Anterior cingulate cortex (tissue), 58 donors: ENCODE results near the gene SPPL2C.

Experiments used
- DNase-seq, 58 donors: peaks; one replicate each; lab custom pipeline; 2025; lab: John Stamatoyannopoulos, UW

The SPPL2C gene

GRCh38 chr17:45870342-45870974, 25.8 kb downstream of the SPPL2C start:
- DNase-seq: no peak

DNA sequence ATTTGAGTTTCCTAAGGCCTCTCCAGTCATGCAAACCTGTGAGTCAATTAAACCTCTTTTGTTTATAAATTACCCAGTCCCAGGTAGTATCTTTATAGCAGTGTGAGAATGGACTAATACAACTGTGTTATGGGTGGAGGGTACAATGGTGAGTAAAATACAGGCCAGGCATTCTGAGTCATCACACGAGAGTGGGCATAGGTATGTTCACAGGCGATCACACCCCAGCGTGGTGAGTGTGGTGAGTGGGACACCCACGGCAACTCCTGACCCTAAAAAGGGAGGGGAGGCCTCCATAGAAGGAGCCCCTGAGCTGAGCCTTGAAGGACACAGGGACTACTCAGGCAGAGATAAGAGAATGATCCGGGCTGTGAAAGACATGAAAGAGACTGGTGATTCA, 27.0 kb downstream of the SPPL2C start:
- DNase-seq: no peak

GRCh38 chr17:45873728-45874127, 29.0 kb downstream of the SPPL2C start:
- no peak for DNase-seq

GRCh38 chr17:45874151-45874550, 29.5 kb downstream of the SPPL2C start:
- DNase-seq: no peak

DNA sequence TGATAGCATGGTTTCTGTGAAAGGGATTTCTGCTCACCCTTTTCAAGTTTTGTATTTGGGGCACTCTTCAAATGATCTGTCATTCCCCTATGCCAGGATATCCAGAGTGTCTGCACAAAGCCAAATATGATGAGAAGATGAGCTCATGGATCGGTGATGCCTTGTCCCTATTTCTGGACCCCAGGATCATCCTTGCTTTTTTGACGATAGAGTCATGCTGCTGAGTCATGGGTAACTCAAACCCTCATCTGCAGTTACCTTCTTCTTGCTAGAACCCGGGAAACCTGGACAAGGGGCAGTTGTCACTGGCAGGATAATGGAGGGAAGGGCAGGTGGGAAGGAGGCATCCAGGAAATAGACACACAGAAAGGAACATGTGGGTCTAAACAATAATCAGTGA, 31.9 kb downstream of the SPPL2C start:
- no peak for DNase-seq

- DNase-seq: no peak
Measured at GRCh38 chr17:45877467-45877866, 32.8 kb downstream of the SPPL2C start.

DNA sequence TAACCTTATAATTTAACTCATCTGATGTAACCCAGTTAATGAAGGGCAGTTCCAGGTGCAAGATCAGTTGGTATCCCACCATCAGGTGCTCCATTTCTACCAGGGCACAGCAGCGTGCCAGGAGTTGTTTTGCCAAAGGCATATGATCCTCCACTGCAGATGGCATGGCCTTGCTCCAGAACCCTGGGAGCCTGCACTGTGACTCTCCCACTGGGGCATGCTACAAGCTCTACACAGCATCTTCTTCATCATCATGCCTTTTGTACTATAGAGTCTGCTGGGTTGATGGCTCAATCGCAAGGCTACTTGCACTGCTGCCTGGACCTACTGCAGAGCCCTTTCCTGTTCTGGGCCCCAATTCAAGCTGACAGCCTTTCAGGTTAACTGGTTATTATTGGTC, 38.4 kb downstream of the SPPL2C start:
- DNase-seq: no peak

- DNase-seq: no peak
Measured at GRCh38 chr17:45886852-45887251, 42.2 kb downstream of the SPPL2C start.

DNA sequence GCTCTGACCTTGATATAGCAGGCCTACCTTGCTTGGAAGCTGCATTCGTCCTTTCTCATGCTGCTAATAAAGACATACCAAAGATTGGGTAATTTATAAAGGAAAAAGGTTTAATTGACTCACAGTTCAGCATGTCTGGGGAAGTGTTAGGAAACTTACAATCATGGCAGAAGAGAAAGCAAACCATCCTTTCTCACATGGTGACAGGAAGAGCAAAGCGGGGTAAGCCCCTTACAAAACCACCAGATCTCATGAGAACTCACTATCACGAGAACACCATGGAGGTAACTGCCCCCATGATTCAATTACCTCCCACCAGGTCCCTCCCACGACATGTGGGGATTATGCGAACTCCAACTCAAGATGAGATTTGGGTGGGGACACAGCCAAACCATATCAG, 43.7 kb downstream of the SPPL2C start:
- no peak for DNase-seq

DNA sequence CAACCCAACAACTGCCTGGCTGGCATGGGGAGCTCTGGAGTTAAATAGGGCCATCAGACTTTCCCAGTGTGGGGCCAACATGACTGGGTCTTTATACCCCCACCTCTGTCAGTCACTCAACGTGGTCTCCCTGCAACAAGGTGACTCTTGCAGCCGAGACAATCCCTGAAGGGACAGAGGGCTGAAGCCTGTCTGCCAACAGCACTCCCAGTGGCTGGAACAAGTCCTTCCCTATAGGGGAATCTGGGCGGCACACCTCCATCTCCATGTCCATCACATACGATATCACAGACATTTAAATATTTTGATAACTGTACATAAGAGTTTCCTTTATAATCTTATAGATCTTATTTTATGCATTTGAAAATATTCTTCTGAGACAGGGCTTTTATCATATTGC, 44.9 kb downstream of the SPPL2C start:
- no peak for DNase-seq

DNA sequence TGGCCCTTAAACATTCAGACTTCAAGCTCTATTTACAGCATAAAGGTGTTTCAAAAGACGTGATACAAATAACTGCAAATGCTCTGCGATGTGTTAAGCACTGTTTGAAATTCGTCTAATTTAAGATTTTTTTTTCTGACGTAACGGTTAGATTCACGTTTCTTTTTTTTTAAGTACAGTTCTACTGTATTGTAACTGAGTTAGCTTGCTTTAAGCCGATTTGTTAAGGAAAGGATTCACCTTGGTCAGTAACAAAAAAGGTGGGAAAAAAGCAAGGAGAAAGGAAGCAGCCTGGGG, 49.0 kb downstream of the SPPL2C start:
- no peak for DNase-seq

DNA sequence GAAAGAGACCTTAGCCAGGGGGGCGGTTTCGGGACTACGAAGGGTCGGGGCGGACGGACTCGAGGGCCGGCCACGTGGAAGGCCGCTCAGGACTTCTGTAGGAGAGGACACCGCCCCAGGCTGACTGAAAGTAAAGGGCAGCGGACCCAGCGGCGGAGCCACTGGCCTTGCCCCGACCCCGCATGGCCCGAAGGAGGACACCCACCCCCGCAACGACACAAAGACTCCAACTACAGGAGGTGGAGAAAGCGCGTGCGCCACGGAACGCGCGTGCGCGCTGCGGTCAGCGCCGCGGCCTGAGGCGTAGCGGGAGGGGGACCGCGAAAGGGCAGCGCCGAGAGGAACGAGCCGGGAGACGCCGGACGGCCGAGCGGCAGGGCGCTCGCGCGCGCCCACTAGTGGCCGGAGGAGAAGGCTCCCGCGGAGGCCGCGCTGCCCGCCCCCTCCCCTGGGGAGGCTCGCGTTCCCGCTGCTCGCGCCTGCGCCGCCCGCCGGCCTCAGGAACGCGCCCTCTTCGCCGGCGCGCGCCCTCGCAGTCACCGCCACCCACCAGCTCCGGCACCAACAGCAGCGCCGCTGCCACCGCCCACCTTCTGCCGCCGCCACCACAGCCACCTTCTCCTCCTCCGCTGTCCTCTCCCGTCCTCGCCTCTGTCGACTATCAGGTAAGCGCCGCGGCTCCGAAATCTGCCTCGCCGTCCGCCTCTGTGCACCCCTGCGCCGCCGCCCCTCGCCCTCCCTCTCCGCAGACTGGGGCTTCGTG, 49.5 kb downstream of the SPPL2C start, which contains the start of gene MAPT:
Gene MAPT, plus strand, starts transcription at position 533 of the 763 bp plus-strand sequence. CDS start 67,784 bp downstream, outside the sequence.
- peak; percentile 65 to 97 (median 92) for DNase-seq

GRCh38 chr17:45895304-45895968, 50.8 kb downstream of the SPPL2C start:
- peak in 53 of 58 donors; percentile 11 to 80 (median 59) for DNase-seq

DNA sequence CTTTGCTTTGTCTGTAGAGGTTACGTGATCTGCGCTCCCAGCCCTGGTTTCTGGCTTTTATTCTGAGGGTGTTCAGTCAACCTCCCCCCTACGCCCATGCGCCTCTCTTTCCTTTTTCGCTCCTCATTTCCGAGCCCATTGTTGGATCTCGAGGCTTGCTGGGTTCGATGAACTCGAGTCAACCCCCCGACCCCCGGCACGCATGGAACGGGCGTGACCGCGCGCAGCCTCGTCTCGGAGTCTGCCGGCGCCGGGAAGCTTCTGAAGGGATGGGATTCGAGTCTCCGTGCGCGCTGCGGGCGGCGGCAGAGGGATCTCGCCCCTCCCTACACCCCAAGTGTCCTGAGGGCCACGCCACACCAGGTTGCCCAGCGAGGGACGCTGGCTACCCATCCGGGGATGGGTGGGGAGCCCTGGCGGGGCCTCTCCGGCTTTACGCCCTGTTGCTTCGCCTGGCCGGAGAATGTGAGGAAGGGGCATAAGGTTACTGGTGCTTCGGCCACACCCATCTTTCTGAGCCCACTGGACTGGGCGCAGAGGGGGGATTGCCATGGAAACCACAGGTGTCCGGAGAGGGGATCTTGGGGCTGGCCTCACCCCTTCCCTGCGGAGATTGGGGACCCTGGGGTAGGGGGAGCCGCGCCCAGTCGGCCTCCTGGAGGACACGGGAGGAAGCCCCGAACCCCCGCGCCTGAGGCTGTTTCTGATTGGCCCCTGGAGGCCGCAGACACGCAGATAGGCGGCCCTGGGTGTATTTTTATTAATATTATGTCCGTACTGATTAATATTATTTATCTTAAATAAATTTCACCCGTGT, 51.5 kb downstream of the SPPL2C start:
- DNase-seq: peak in 18 of 58 donors; percentile 13 to 71 (median 52)
